PC-3 (cell line): ENCODE results near the gene IGSF8. TPM values are rescaled to one million over a fixed set of nuclear protein-coding genes. Genes with fewer than 3 reads are reported as not detected.

Source experiments
- ATAC-seq: fragments of 200-7000 bp; cut with Tn5 transposase; 2 replicates; pipeline ENCODE4 v1.9.1; 2020; ENCODE audit warnings: mild to moderate bottlenecking, moderate library complexity
- BruUV-seq: library from RNA; stranded (reverse); fragments of 400-500 nt; replicated peaks from 2 replicates; lab custom pipeline; 2021; lab: Mats Ljungman, UMichigan
- CTCF ChIA-PET: fragments of 300-600 bp; sonication (Branson Sonifier 250); formaldehyde crosslinking; loops from one replicate; lab custom pipeline; 2022; ENCODE audit warnings: antibody characterized with exemption; lab: Charles Lee
- POLR2A ChIA-PET: fragments of 300-600 bp; sonication (Branson Sonifier 250); formaldehyde crosslinking; loops from one replicate; lab custom pipeline; 2022; ENCODE audit warnings: antibody characterized with exemption; ENCODE audit not compliant: unreplicated experiment; lab: Charles Lee
- DNase-seq: peaks from one replicate; pipeline ENCODE4 v3.0.0-alpha.2; 2015
- H2AFZ ChIP-seq: fragments of 300-600 bp; sonication (generic); 2 replicates; pipeline ENCODE4 v1.6.0; 2016; ENCODE audit warnings: antibody characterized with exemption, low read length
- H3F3A ChIP-seq: fragments of 300-600 bp; sonication (generic); one replicate; pipeline ENCODE4 v1.6.0; 2017; ENCODE audit warnings: antibody characterized with exemption, low read length, control low read depth, mild to moderate bottlenecking; ENCODE audit not compliant: unreplicated experiment
- H3K27ac ChIP-seq: fragments of 300-600 bp; sonication (generic); 2 replicates; pipeline ENCODE4 v1.5.1; 2016; ENCODE audit warnings: mild to moderate bottlenecking, low read length
- H3K27me3 ChIP-seq: fragments of 300-600 bp; sonication (generic); 2 replicates; pipeline ENCODE4 v1.6.1; 2016; ENCODE audit warnings: low read length, mixed read lengths
- H3K36me3 ChIP-seq: fragments of 300-600 bp; sonication (generic); 2 replicates; pipeline ENCODE4 v1.6.1; 2016; ENCODE audit warnings: low read depth, mixed run types, low read length, mixed read lengths
- H3K4me1 ChIP-seq: fragments of 300-600 bp; sonication (generic); 2 replicates; pipeline ENCODE4 v1.5.1; 2016; ENCODE audit warnings: low read length; ENCODE audit not compliant: insufficient read depth
- H3K4me2 ChIP-seq: fragments of 300-600 bp; sonication (generic); 2 replicates; pipeline ENCODE4 v1.6.0; 2016; ENCODE audit warnings: low read length
- H3K4me3 ChIP-seq: fragments of 300-600 bp; sonication (generic); 2 replicates; pipeline ENCODE4 v1.5.1; 2016; ENCODE audit warnings: mild to moderate bottlenecking, low read length, mixed read lengths
- H3K79me2 ChIP-seq: fragments of 300-600 bp; sonication (generic); 2 replicates; pipeline ENCODE4 v1.6.1; 2017; ENCODE audit warnings: low read length, mixed read lengths
- H3K9ac ChIP-seq: fragments of 300-600 bp; sonication (generic); 2 replicates; pipeline ENCODE4 v1.6.0; 2016; ENCODE audit warnings: mild to moderate bottlenecking, low read length
- H3K9me2 ChIP-seq: fragments of 300-600 bp; sonication (generic); replicated peaks from 2 replicates; pipeline ENCODE4 v1.6.1; 2016; ENCODE audit warnings: mixed run types, low read length, mixed read lengths
- H3K9me3 ChIP-seq: fragments of 300-600 bp; sonication (generic); 2 replicates; pipeline ENCODE4 v1.6.1; 2016; ENCODE audit warnings: low read length, mixed read lengths
- H4K20me1 ChIP-seq: fragments of 300-600 bp; sonication (generic); 2 replicates; pipeline ENCODE4 v1.6.1; 2016; ENCODE audit warnings: low read length, mixed read lengths
- EZH2 ChIP-seq: fragments of 300-600 bp; sonication (generic); IDR thresholded peaks from one replicate; pipeline ENCODE4 v1.6.1; 2017; ENCODE audit warnings: antibody characterized with exemption, mild to moderate bottlenecking, low read length; ENCODE audit not compliant: unreplicated experiment
- EZH2phosphoT487 ChIP-seq: fragments of 300-600 bp; sonication (generic); IDR thresholded peaks from 2 replicates; pipeline ENCODE4 v1.6.1; 2018; ENCODE audit warnings: mild to moderate bottlenecking, antibody characterized with exemption, low read length, borderline replicate concordance
- intact Hi-C: fragments of 100-400 bp; cut with micrococcal nuclease; formaldehyde crosslinking; loops from 2 replicates; pipeline ENCODE4 v1.9.0; 2023
- total RNA-seq: library from RNA; depleted of rRNA; stranded (reverse); fragments of >200 nt; gene quantifications from 2 replicates; pipeline ENCODE4 v1.2.3, GENCODE V29; 2014
- TF ChIP-seq, protein P1 (sequence below): fragments of 300-600 bp; sonication (generic); conservative IDR thresholded peaks from 2 replicates; pipeline ENCODE4 v1.5.1; 2017; ENCODE audit warnings: antibody characterized with exemption, low read depth, mild to moderate bottlenecking, low read length

IGSF8 gene
- total RNA-seq, 1 experiment from 2014 or later, result 37.1 TPM

DNA sequence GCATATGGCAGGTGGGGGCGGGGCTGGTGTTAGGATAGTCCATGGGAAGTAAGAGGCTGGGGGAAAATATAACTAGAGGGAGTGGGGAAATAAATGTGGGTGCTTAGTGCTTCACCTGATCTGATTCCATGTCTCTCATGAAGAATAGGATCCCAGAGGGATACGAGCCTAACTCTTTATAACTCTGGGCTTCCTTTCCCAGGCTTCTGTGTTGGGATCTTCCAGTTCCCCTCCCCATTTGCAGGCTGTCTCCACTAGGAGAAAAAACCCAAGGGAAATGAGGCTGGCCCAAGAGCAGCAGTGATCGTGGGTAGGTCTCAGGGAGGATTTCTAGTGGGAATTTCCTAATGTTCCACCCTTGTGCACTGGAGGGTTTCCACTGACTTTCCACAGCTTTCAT lies 15.5 kb downstream of the IGSF8 start:
- intact Hi-C loops, result loop anchor here (5.0 kb wide), 2 partner anchors 146 to 951 kb away; no protein-coding TSS in a partner anchor
- H3K9me3 ChIP-seq, result no peaks in the 10 kb centered on the region
- no peaks in the 10 kb centered on the region for H3K36me3 ChIP-seq
- no peak overlapping the region for H2AFZ ChIP-seq
- H3F3A ChIP-seq, result no peaks in the 10 kb centered on the region
- ATAC-seq (no peak), DNase-seq (no peak)
- ChIA-PET POLR2A (no interaction called here), CTCF (no interaction called here)
- BruUV-seq, result no TSS peak
- peaks cover 29% of the 10 kb centered on the region for H3K27me3 ChIP-seq
- no peak overlapping the region for H3K4me3 ChIP-seq
- H3K4me2 ChIP-seq, result no peak overlapping the region
- TF ChIP-seq, protein P1, sequence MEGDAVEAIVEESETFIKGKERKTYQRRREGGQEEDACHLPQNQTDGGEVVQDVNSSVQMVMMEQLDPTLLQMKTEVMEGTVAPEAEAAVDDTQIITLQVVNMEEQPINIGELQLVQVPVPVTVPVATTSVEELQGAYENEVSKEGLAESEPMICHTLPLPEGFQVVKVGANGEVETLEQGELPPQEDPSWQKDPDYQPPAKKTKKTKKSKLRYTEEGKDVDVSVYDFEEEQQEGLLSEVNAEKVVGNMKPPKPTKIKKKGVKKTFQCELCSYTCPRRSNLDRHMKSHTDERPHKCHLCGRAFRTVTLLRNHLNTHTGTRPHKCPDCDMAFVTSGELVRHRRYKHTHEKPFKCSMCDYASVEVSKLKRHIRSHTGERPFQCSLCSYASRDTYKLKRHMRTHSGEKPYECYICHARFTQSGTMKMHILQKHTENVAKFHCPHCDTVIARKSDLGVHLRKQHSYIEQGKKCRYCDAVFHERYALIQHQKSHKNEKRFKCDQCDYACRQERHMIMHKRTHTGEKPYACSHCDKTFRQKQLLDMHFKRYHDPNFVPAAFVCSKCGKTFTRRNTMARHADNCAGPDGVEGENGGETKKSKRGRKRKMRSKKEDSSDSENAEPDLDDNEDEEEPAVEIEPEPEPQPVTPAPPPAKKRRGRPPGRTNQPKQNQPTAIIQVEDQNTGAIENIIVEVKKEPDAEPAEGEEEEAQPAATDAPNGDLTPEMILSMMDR, result no peak
- TF ChIP-seq EZH2 (no peak), EZH2phosphoT487 (no peak)
- H4K20me1 ChIP-seq, result no peaks in the 10 kb centered on the region
- no peaks in the 10 kb centered on the region for H3K9me2 ChIP-seq
- H3K79me2 ChIP-seq, result no peaks in the 10 kb centered on the region
- H3K4me1 ChIP-seq, result peaks cover 9% of the 10 kb centered on the region
- H3K9ac ChIP-seq, result no peak overlapping the region
- H3K27ac ChIP-seq, result no peak overlapping the region

DNA sequence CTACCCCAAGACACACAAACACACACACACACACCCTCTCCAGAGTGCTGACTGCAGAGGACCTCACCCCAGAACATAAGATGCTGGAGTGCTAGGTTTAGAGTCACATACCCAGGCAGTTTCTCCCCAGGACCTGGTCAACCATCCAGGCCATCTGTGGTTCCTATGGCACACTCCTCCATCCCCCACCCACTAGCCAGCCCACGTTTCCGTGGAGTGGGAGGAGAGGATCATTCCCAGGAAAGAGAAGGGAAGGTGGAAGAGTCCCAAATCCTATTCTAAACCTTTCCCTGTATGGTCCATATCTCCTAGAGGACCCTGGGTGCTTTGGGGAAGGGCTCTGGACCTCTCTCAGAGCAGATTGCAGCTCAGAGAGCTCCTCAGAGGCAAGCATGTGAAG lies 15.9 kb downstream of the IGSF8 start:
- no TSS peak for BruUV-seq
- ATAC-seq, result no peak
- DNase-seq, result no peak
- no peaks in the 10 kb centered on the region for H4K20me1 ChIP-seq
- H3K4me3 ChIP-seq, result no peak overlapping the region
- no peaks in the 10 kb centered on the region for H3F3A ChIP-seq
- no peak overlapping the region for H3K9ac ChIP-seq
- ChIA-PET POLR2A (no interaction called here), CTCF (no interaction called here)
- H2AFZ ChIP-seq, result no peak overlapping the region
- no peak overlapping the region for H3K27ac ChIP-seq
- H3K4me1 ChIP-seq, result peaks cover 9% of the 10 kb centered on the region
- no peaks in the 10 kb centered on the region for H3K9me3 ChIP-seq
- TF ChIP-seq, protein P1, result no peak
- TF ChIP-seq EZH2phosphoT487, result no peak
- TF ChIP-seq EZH2, result no peak
- peaks cover 29% of the 10 kb centered on the region for H3K27me3 ChIP-seq
- intact Hi-C loops, result loop anchor here (5.0 kb wide), 2 partner anchors 145 to 950 kb away; no protein-coding TSS in a partner anchor
- no peaks in the 10 kb centered on the region for H3K36me3 ChIP-seq
- H3K79me2 ChIP-seq, result no peaks in the 10 kb centered on the region
- no peaks in the 10 kb centered on the region for H3K9me2 ChIP-seq
- no peak overlapping the region for H3K4me2 ChIP-seq

DNA sequence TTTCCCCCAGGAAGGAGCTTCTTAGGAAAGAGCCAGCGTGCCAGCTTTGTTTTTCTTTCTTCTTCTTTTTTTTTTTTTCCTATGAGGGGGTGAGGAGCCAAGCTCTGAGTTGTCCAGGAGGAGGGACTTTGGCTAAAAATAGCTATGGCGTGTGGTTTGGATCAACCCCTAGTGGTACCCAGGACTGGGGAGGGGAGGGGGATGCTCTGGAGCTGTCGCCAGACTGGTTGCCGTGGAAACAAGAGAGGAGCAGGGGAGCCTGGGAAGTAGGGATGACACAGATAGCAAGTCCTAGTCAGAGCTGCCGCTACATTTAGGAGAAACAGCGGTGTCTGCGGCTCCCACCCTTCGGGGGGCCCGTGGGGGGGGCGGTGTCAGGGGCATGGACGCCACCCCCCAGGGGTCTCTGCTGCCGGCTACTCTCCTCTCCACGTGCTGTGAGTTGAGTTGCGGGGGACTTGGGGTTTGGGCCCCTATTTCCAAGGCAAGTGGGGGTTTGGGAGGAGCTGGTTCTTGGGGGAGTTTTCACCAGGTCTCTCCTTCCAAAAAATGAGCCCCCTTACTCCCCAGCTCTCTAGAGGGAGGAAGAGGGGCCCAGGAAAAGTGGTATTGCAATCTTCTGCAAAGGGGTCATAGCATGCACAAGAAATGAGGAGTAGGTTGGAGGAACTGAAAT lies 17.0 kb downstream of the IGSF8 start, which contains the start of gene KCNJ9:
Gene KCNJ9, plus strand, starts transcription at position 278 of the 676 bp plus-strand sequence. CDS start 2,493 bp downstream, outside the sequence.
- Histone ChIP-seq H3K9ac (no peak within 1 kb of the TSS), H3K9me2 (no peaks in the 10 kb centered on the region), H2AFZ (no peak within 1 kb of the TSS), H3K4me1 (peaks cover 9% of the 10 kb centered on the region), H3F3A (no peaks in the 10 kb centered on the region), H3K27me3 (peaks cover 30% of the 10 kb centered on the region), H3K9me3 (no peaks in the 10 kb centered on the region), H3K4me2 (no peak within 1 kb of the TSS), H4K20me1 (no peaks in the 10 kb centered on the region), H3K79me2 (no peaks in the 10 kb centered on the region), H3K4me3 (no peak within 1 kb of the TSS), H3K36me3 (no peaks in the 10 kb centered on the region), H3K27ac (no peak within 1 kb of the TSS)
- DNase-seq (no peak), ATAC-seq (no peak)
- BruUV-seq, result no TSS peak
- ChIA-PET CTCF (no interaction called here), POLR2A (no interaction called here)
- TF ChIP-seq EZH2 (no peak), EZH2phosphoT487 (no peak)
- TF ChIP-seq, protein P1, result no peak
- intact Hi-C loops, result loop anchor here (5.0 kb wide), 2 partner anchors 144 to 949 kb away; no protein-coding TSS in a partner anchor
